Left ventricle myocardium superior (tissue), 1 donor: Measurements from ENCODE around the gene HNF4A. TPM values are rescaled to one million over a fixed set of nuclear protein-coding genes. Genes with fewer than 3 reads are reported as not detected.

Experiments used
- ATAC-seq: fragments of 200-7000 bp; cut with Tn5 transposase; one replicate; pipeline ENCODE4 v1.9.1; 2020; ENCODE audit warnings: mild to moderate bottlenecking, moderate library complexity
- DNase-seq: peaks from one replicate; pipeline ENCODE4 v3.0.0-alpha.2; 2020
- intact Hi-C: fragments of 100-400 bp; cut with micrococcal nuclease; formaldehyde crosslinking; loops from one replicate; pipeline ENCODE4 v1.11.0; 2022
- total RNA-seq: library from RNA; stranded (reverse); fragmentation: NEBNext Ultra II Directional; extraction: Animal tissue kit (Norgen Biotek cat#: 25700); gene quantifications from one replicate; pipeline ENCODE4 v1.2.1, GENCODE V29; 2021
- donor health status: DM: no; HTN: yes; CAD: no; lungs with severe emphysema.

Gene HNF4A
- total RNA-seq, 1 donor from 2014 or later: not detected

GRCh38 chr20:44432618-44433577, 77.4 kb downstream of the HNF4A start:
- no peak for ATAC-seq

GRCh38 chr20:44433751-44434538, 78.4 kb downstream of the HNF4A start:
- ATAC-seq (no peak), DNase-seq (no peak)
- intact Hi-C loops: no loop called here

More at GRCh38 chr20:44432618-44433577, 77.4 kb downstream of the HNF4A start:
- no peak for DNase-seq
- intact Hi-C loops: no loop called here

- intact Hi-C loops: no loop called here
- DNase-seq (no peak), ATAC-seq (no peak)
Observed at GRCh38 chr20:44435630-44436335, 80.3 kb downstream of the HNF4A start.

DNA sequence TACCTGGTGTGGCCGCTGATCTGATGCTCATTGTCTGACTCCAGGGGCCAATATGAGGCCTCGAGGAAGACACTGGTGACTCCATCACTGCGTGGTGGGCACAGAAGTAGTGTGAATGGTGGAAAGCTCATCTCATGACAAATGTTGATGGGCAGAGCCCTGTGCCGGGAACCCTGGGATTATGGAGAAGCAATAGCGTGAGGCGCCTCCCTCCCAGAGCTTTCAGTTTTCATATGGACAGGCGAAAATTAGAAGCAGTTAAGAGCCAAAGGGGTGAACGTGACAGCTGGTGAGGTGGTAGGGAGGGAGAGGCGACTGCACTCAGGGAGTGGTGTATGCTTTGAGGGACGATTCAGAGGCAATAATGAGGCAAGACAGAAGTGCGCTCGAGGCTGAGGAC, 80.9 kb downstream of the HNF4A start:
- intact Hi-C loops: no loop called here
- DNase-seq: no peak
- no peak for ATAC-seq

GRCh38 chr20:44437497-44437896, 82.0 kb downstream of the HNF4A start:
- intact Hi-C loops: no loop called here
- ATAC-seq (no peak), DNase-seq (no peak)

GRCh38 chr20:44438782-44439181, 83.3 kb downstream of the HNF4A start:
- ATAC-seq (no peak), DNase-seq (no peak)
- intact Hi-C loops: no loop called here

DNA sequence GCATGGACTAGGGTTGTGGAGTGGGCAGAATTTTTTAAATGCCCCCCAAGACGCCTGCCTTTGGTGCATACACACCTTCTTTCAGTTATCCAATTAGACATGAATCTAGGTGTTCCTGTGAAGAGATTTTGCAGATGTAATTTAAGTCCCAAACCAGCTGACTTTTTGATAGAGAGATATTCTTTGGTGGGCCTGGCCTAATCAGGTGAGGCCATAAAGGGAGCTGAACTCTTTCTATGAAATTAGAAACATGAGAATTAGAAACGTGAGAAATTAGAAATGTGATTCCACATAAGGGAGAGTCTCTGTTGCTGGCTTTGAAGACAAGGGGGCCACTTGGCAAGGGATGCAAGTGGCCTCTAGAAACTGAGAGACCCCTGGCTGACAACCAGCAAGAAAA, 83.8 kb downstream of the HNF4A start:
- ATAC-seq (no peak), DNase-seq (no peak)
- intact Hi-C loops: no loop called here

DNA sequence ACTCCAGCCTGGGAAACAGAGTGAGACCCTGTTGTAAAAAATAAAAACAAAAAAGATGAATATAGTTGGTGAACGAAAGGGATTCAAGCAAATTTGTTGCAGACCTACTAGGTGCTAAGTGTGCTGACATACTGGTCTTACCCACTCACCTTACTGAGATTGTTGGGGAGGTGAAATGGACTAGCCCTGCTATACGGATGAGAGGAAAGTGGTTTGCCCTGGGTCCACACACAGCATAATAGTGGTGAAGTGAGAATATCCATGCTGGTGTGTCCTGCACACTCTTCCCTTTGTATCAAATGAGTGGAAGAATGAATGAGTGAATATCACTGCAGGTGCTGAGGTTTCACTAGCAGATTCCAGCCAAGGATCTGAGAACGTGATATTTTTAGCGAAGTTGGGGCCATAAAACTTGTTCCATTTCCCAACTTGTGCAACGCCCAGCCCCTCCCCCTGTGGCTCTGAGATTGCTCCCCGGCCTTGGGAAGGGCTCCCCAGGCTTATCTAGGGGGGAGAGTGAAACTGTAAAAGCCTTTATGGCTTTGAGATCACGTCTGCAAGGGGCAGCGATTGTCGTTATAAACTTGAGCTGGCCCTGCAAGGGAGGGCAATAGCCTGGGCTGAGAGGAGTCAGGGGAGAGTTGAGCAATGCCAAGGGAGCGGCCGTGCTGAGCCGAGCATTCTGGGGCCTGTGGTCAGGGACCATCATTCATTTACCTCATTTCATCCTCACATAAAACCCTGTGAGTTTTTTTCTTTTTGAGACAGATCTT, 87.0 kb downstream of the HNF4A start:
- intact Hi-C loops: no loop called here
- ATAC-seq (no peak), DNase-seq (no peak)

DNA sequence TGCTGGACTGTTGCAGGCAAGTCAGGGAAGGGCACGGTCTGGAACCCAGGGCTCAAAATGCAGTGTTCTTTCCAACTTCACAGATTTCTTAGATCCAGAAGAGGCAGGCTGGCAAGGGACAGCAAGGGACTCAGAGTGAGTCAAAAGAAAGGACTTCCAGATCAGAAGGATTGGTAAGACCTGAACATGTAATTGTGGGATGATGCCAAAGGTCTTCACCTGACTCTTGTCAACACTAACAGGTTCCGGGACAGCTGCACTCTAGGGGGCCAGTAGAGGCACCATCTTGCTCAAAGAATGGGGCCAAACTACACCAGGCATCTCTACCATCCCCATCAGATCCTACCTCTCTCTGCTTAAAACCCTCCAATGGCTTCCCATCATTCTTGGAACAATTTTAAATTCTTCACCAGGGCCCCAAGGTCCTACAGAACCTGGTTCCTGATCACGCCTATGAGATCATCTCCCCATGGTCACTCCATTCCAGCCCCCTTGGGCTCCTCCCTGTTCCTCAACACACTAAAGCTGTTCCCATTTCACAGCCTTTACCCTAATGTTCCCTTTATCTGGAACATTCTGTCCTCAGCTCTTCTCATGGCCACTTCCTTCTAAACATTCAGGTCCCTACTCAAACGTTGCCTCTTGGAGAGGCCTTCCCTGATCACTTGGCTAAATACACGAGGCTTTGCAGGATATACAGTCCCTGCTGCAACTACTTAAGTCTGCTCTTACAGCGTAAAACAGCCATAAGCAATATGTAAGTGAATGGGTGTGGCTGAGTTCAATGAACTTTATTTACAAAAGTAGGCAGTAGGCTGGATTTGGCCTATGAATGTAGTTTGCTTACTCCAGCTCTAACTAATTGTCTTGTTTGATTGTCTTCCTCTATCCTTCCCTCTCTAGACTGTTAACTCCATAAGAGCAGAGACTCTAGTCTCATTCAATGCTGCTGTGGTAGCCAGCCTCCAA, 90.5 kb downstream of the HNF4A start:
- no peak for ATAC-seq
- intact Hi-C loops: no loop called here
- no peak for DNase-seq

- no peak for ATAC-seq
- intact Hi-C loops: no loop called here
Observed at GRCh38 chr20:44447827-44448419, 92.4 kb downstream of the HNF4A start.

GRCh38 chr20:44448753-44449546, 93.5 kb downstream of the HNF4A start:
- DNase-seq (no peak), ATAC-seq (no peak)
- intact Hi-C loops: no loop called here

More at GRCh38 chr20:44447827-44448419, 92.4 kb downstream of the HNF4A start:
- no peak for DNase-seq

DNA sequence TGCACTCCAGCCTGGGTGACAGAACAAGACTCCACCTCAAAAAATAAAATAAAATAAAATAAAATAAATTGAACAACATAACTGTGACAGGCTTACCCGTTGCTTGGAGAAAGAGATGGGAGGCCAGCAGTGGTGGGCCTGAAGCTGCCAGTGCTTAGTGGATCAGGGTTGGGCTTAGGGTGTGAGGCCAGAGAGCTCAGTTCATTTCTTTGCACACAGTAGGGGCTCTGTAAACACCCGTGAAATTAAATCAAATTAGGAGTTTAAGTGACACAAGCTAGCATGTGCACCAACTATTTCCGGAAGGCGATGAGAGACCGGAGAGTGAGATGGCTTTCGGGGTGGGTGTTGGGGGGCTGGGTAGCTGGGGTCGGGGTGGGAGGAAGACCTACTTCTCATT, 94.4 kb downstream of the HNF4A start:
- no peak for ATAC-seq
- no peak for DNase-seq
- intact Hi-C loops: no loop called here

GRCh38 chr20:44450281-44450889, 94.9 kb downstream of the HNF4A start:
- no peak for ATAC-seq
- intact Hi-C loops: no loop called here

DNA sequence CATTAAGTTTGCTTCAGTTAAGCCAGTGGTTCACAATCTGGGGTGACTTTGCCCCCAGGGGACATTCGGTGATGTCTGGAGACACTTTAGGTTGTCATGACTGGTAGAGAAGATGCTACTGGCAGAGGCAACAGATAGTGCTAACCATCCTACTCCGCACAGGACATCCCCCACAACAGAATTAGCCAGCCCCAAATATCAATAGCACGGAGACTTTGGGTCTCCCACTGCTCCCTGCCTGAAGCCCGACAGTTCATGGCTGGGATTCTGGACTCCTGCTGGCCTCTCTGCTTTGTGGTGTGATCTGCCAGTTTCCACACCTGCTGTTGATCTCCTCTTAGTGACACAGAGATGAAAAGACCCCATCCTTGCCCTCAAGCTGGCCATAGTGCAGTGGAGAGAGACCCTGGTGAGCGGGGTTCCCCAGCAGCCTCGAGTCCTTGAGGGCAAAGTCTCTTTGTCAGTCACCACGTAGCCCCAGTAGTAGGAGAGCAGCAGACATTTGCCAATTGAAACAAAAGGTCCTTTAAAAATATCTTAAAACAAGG, 95.5 kb downstream of the HNF4A start:
- intact Hi-C loops: no loop called here
- no peak for DNase-seq

More at GRCh38 chr20:44450281-44450889, 94.9 kb downstream of the HNF4A start:
- no peak for DNase-seq

DNA sequence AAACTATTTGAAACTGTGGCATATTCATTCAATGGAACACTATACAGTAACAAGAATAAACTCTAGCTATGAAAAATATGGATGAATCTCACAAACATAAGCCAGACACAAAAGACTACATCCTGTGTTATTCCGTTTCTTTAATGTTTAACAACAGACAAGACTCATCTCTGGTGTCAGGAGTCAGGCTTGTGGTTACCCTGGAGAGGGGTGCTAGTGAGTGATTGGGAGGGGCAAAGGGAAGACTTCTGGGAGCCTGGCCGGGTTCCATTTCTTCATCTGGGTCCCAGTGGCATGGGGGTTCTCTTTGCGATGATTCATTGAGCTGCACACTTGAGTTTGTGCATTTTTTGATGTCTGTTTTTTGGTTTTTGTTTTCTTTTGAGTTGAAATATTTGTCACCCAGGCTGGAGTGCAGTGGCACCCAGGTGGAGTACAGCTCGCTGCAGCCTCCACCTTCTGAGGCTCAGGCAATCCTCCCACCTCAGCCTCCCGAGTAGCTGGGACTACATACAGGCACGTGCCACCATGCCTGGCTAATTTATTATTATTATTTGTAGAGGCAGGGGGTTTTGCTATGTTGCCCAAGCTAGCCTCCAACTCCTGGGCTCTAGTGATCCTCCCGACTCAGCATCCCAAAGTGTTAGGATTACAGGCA, 98.9 kb downstream of the HNF4A start:
- ATAC-seq (no peak), DNase-seq (no peak)
- intact Hi-C loops: no loop called here

More for the DNA sequence above, 95.5 kb downstream of the HNF4A start:
- ATAC-seq: no peak
